ENCODE results near the gene RGS7. TPM values are rescaled to one million over a fixed set of nuclear protein-coding genes. Genes with fewer than 3 reads are reported as not detected.

RGS7 gene
- total RNA-seq, 1 experiment from 2014 or later: 1.5 TPM

DNA sequence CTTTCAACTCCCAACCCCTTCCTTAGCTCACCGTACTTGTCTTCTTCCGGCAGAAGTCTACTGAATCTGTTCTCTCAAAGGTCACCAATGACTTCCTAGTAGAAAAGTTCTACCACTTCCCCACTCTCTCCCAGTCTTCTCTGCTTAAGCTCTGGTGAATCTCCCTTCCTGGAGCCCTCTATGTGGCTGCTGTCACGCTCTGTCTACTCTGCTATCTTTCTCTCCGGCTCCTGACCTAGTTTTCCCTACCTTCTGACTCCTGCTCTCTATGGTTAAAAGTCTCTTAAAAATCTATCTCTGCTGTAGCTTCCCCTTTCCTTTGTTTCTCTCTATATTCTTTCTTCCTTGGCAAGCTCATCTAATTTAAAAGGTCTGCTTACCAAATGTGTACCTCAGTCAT is 394.9 kb downstream of the RGS7 start:
- H4K20me1 ChIP-seq (ENCODE audit: control insufficient read depth, insufficient read depth, insufficient read length): no peaks in the 10 kb centered on the region
- H3K4ac ChIP-seq (ENCODE audit: low read depth, low read length): no peak overlapping the region
- no peak overlapping the region for H4K8ac ChIP-seq (replicated peaks; ENCODE audit: insufficient read length, low read depth, low read length)
- no peaks in the 10 kb centered on the region; the same call in 1 of the 2 replicates for H3K4me1 ChIP-seq (ENCODE audit: insufficient read depth, low read length)
- no peaks in the 10 kb centered on the region for H3K27me3 ChIP-seq (ENCODE audit: insufficient read depth, low read length)
- Mint-ChIP-seq H3K9me3 (no peaks in the 10 kb centered on the region), H3K36me3 (ENCODE audit: insufficient read depth in 1 of 3, low read depth in 3 of 3) (no peaks in the 10 kb centered on the region), H3K4me3 (no peak overlapping the region), H3K27ac (no peak overlapping the region), H3K27me3 (ENCODE audit: low read depth) (no peaks in the 10 kb centered on the region), H3K4me1 (no peaks in the 10 kb centered on the region; a peak in 1 of 4 replicates)
- H3K23ac ChIP-seq (ENCODE audit: insufficient read length, low read depth, low read length): no peak overlapping the region
- H2AFZ ChIP-seq (ENCODE audit: low read length): no peak overlapping the region
- H3K23me2 ChIP-seq (ENCODE audit: insufficient read length, low read depth, low read length, poor library complexity, severe bottlenecking): no peaks in the 10 kb centered on the region
- H4K91ac ChIP-seq (ENCODE audit: insufficient read length, low read depth, low read length): no peak overlapping the region
- TF ChIP-seq CTCF (conservative IDR thresholded peaks at IDR 0.05): no peak
- no peak overlapping the region for H3K9ac ChIP-seq (ENCODE audit: extremely low read depth, insufficient read length, low read length)
- no peaks in the 10 kb centered on the region for H3K79me1 ChIP-seq (ENCODE audit: insufficient read depth, low read depth, low read length, poor library complexity, severe bottlenecking)
- no peak overlapping the region for H3K27ac ChIP-seq (ENCODE audit: insufficient read length, low read depth, low read length)
- DNase-seq: no peak
- H3T11ph ChIP-seq (ENCODE audit: low read length): no peak overlapping the region
- H2AK5ac ChIP-seq (ENCODE audit: insufficient read length, low read length): no peak overlapping the region
- H3K14ac ChIP-seq (ENCODE audit: insufficient read depth, low read length): no peak overlapping the region
- no peak overlapping the region for H2BK15ac ChIP-seq (ENCODE audit: low read depth, low read length)
- H3K4me2 ChIP-seq (ENCODE audit: insufficient read depth, insufficient read length, low read length): no peak overlapping the region
- no peak overlapping the region for H2BK12ac ChIP-seq (ENCODE audit: insufficient read length, low read depth, low read length)
- H2BK5ac ChIP-seq (ENCODE audit: insufficient read length, low read length): no peak overlapping the region
- WGBS (ENCODE audit: extremely low coverage, insufficient read length, low lambda C conversion rate): no CpG with 5 or more reads among the region's 4 CpGs
- H2BK120ac ChIP-seq (ENCODE audit: low read depth, low read length, poor library complexity, severe bottlenecking): no peak overlapping the region
- no peaks in the 10 kb centered on the region for H3K79me2 ChIP-seq (ENCODE audit: insufficient read depth, low read length)
- H2BK20ac ChIP-seq (ENCODE audit: low read depth, low read length, poor library complexity, severe bottlenecking): no peak overlapping the region
- H3K18ac ChIP-seq (ENCODE audit: insufficient read length, low read depth, low read length): no peak overlapping the region
- no peak overlapping the region for H3K56ac ChIP-seq (ENCODE audit: insufficient read length, low read depth, low read length)
- no peak overlapping the region for H4K5ac ChIP-seq (ENCODE audit: insufficient read length, low read depth, low read length)
- H3K9me3 ChIP-seq (ENCODE audit: control insufficient read depth, low read depth, low read length): no peaks in the 10 kb centered on the region
